Measurements from ENCODE around the gene MAPK12.

Gene MAPK12

DNA sequence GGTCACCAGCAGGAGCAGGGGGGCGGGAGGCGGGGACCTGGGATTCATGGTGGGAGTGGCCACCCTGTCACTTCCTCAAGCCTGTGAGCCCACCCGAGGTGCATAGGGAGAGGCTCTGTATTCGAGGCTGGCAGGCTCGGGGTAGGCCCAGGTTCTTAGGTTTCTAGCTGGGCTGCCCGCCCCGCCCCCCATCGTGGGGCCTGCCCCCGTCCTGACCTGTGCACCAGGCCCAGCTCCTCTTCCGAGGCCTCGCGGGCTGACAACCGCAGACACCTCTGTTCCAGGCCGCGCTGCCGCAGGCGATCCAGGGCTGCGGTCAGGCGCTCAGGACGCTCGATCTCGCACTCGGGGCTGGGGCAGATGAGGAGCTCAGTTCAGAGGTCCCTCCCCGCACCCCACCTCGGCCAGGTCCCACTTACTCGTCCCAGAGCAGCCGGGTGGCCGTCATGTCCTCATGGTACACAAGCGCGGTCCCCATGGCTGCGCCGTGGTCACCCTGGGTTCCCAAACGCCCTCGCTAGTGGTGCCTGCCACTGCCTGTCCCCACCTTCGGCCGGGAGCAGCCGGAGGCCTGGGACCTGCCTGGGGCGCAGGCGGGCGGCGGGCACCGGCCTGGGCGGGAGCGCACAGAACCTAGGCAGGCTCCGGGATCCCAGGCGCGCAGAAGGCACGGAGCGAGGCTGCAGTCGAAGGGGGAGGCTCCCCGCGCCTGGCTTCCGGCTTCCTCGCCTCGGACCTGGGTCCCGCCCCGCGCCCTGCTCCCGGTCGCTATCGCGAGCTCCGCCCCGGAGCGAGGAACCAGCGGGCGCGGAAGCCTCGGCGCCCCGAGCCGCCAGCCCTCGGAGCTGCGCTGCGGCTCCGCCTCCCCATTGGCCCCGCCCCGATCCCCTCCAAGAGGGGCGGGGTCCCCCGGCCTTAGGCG is 10.7 kb downstream of the MAPK12 start, which contains the start of gene HDAC10:
Gene HDAC10, minus strand, starts transcription at position 711 of the 922 bp plus-strand sequence. Its CDS starts 233 bp downstream, at position 478.
- DNase-seq, result peak; percentile 85 to 87

DNA sequence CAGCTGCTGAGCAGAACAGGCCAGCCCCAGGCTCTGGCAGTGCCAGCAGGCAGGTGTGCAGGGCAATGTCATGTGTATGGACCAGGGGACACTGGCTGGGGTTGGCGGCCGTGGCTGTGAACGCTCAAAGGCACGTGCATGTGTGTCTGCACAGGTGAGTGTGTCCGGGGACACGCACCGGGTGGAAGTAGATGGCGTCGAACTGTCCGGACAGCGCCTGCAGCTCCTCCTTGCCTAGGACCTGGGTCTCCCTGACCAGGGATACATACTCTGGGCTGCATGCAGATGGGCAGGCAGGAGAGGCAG is 11.3 kb downstream of the MAPK12 start:
- DNase-seq, result no peak

DNA sequence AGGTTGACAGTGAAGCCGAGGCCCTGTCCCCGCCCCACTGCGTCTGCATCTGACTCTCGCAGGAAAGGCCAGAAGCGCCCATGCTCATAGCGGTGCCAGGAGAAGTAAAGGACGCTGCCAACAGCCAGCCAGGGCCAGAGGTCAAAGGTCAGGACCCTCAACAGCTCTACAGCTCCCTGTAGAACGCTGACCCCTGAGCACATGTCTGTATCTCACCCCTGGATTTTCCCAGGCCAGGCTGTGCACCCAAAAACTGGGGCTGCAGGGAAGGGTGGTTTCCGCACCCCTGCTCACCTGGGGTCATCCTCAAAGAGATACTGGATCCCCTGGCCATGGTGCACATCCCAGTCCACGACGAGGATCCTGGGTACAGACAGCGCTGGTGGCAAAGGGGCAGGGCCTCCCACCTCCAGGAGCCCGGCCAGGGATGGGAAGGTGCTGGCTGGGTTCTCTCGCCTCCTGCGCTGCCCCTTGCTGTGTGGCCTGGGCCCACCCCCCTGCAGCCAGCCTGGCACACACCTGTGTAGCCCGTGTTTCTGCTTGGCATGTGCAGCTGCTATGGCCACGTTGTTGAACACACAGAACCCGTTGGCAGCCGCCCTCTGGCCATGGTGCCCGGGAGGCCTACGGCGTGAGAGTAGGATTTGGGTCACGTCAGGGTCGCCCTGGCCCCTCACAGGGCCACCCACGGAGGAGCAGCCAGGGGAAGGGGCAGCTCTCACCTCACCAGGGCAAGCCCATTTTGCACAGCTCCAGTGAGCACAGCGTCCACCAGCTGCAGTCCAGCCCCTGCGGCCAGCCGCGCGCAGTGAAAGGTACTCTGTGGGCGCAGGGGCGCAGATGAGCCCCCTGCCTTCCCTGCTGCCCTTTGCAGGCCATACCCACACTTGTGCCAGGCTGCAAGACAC is 11.9 kb downstream of the MAPK12 start:
- no peak for DNase-seq

DNA sequence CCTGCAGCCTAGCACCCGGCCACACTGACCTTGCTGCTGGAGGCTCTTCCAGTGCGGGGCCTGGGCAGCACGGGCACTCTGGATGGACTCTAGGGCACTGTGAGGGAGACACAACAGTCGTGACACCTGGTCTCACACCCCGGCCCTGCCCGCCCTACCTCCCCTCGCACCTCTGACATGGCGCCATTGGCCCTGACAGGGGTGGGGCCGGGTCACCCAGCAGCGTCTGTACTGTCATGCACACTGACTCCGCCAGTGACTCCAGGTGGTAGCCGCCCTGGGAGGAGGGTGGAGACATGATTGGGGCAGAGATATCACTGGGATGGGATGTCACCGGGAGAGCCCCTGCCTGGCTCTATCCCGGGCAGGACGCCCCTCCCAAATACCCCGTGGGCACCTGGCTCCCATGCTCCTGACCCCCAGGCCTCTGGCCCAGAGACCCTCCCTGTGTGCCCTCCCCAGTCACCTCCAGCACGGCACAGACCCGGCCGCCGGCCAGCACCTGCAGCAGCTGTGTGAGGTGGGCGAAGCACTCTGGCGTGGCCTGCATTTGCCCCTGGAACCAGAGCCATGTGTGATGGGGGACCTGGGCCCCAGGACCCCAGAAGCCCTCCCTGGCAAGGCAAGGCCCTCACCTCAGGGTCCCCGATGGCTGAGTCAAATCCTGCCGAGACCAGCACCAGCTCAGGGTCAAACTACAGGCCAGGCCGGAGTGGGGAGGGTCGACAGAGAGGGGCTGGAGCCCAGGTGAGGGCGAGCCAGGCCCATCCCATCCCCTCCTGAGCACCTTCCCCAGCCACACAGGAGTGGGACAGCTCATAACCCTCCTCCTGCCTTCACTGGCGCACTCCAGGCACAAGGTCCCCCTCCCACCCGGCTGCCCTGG is 13.0 kb downstream of the MAPK12 start:
- no peak for DNase-seq

DNA sequence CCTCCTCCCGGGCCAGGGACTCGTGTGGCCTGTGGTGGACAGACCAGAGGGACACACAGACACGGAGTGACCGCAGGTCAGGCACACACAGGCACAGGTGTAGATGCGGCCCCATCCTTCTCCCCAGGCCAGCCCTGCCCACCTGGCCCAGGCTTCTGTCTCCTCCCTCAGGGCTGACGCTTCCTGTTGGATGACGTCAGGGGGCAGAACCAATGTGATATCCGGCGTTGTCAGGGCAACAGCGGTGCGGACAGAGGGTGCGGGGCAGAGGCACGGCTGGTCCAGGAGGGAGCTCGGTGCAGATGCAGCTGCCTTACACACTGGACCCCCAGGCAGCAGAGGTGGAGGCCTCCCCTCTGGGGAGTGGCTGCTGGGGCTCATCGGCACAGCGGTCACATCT is 13.7 kb downstream of the MAPK12 start:
- DNase-seq, result peak; percentile 45 to 62

DNA sequence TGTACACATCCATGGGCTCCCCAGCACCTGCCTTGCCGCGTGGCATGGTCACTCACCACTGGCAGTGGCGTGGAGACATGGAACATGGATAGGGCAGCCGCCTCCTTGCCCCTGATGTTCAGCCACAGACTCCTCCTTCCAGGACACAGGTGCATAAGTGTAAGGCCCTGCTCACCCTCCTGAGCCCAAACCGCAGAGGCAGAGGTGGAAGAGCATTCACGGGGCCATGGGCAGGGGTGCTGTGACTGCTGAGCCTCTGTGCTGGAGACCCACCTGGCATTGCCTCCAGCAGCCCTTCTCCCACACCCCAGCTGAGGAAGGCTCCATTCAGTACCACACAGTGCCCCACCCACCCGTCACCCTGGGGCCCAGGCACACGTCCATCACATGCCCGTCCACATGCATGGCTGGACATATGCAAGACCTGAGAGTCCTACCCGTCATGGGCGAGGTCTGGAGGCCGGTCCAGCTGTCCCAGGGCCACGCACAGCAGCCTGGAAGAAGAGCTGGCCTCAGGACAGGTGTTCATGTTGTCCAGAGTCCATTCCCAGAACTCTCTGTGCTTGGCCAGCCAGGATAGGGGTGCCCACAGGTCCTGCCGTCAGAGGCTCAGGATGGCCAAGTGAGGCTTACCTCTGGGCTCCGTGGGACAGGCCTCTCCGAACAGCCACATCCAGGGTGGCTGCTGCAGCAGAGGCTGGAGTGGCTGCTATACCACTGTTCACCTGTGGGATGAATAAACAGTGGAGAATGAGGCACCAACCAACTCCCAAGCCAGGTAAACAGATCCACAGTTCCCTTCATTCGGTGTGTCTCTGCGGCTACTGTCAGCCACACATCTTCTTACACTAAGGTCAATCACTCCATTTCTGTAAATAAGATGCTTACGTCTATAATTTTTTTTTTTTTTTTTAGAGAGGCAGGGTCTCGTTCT is 15.0 kb downstream of the MAPK12 start:
- no peak for DNase-seq

DNA sequence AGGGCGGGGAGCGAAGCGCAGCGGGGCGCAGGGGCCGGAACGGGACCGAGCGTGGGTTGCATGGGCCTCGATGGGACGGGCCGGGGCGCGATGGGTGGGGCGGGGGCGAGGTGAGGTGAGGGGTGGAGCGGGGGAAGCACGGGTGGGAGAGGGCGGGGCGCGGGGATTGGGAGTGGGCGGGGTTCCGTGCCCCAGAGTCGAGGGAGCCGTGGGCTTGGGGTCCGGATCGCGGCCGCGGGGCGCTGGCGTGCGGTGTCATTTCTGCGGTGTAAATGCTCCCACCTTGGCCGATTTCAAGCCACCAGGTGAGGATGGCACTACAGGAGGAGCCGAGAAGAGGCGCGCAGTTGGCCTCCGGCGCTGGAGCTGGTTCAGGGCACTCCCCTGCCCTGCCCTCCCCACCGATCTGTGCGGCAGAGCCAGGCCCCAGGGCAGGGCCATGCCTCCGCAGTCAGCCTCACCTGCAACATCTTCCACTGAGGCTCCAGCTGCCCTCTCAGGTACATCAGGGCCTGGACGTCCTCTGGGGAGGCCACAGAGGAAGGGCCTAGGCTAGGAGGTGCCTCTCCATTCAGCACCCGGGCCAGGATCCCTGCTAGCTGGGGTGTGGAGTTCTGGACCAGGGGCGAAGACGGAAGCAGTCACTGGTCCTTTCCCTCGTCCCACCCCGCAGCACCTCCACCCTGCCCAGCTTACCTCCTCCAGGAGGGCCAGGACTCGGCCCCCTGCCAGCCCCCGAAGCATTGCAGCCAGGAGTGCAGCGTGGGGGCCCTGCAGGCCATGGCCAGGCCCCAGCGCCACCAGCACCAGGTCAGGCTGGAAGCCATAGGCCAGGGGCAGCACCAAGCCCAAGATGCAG is 16.0 kb downstream of the MAPK12 start:
- DNase-seq, result no peak

DNA sequence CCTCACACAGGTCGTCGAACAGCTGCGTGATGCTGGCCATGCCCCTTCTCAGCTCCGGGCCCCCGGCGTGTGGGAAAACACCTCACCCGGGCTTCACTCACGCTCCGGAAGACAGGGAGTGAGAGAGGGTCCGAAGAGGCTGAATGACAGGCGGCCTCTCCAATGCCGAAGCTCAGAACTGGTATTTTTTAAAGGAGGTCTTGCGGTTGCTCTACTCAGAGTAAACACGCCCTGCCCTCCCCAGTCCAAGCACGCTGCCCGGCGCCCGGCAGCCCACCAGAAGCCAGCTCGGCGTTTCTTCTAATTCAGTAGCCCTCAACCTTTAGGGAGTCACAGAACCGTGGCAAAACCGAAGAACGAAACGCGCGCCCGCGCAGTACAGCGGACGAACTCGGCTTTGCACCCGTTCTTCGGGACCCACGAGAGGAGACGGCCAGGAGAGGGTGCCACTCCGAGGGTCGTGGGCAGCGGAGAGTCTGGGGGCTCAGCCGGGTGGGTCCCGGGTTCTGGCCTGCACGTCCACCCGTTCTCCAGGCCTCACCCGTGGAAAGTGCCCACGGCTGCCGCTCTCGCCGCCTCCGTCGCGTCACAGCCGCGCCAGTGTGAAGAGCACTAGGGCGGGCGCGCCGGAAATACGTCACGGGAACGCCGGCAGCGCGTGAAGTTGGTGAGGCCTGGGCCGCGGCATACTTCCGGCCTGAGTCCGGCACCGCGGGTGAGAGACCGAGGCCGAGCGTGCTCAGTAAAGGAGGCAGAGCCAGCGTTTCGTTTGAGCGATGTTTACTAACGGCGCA is 16.9 kb downstream of the MAPK12 start, which contains the start of gene TUBGCP6:
Gene TUBGCP6, minus strand, starts transcription at position 604 of the 794 bp plus-strand sequence. Its CDS starts 564 bp downstream, at position 40.
- peak; percentile 92 to 93 for DNase-seq

DNA sequence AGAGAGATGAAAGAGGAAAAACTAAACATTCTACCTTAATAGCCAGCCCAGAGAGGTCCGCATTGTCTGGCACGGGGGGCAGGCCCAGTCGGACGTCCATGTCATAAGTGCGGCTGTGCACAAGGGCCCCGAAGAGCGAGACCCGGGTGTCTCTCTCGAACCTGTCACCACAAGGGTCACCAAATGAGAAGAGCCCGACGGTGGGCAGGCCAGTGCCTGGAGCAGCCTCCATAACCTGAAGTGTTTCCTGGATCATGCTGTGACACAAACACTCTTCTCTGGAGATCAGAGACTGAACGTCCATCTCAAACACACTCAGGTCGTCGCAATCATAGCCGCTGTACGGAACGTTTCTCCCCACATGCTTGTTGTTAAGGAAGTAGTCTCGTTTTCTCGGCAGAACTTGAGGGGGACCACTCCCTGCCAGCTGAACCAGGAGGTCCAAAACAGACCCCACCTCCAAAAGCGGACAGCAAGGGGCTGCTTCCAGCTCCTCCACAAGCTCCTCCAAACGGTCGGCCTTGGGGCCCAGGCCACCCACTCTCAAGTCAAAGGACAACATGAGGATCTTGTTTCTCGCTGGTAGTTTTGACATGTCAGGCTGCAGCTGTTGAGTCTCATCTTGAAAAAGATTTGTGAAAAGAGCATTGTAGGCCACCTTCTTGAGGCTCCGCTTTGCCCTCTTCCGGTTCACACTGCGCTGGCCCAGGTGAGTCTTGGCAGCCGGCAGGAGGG is 17.6 kb downstream of the MAPK12 start:
- DNase-seq, result no peak

DNA sequence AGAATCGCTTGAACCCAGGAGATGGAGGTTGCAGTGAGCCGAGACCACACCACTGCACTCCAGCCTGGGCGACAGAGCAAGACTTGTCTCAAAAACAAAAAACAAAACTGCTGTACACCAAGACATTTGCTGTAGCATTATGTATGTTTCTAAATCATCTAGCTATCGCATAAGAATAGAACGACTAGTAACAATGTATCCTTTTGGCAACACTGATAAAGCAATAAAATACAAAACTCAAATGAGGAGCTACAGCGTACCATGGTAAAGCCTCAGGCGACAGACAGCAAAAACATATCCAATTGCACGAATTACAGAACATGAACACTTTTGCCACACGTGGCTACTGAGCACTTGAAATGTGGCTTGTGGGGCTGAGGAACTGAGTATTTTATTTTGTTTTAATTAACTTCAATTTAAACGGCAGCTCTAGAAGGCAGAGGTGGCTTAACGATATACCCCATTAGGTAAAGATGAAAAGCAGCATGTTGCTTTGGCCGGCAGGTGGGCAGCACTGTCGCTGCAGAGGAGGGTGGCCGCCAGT is 19.0 kb downstream of the MAPK12 start:
- DNase-seq, result no peak

DNA sequence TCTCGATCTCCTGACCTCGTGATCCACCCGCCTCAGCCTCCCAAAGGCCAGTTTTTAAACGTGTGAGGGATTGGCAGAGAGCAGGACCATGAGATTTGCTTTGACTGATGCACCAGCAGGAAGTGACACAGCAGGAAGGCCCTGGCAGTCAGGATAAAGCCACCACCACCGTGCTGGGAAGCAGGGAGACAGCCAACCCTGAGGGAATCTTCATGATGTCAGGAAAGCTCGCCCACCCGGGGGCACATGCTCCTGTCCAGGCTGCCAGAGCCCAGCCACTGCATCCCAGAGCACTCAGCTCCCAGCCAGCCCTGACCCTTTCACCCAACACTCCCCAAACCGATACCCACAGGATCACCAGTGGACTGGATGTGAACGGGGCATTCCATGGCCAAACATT is 22.7 kb downstream of the MAPK12 start:
- DNase-seq, result no peak

DNA sequence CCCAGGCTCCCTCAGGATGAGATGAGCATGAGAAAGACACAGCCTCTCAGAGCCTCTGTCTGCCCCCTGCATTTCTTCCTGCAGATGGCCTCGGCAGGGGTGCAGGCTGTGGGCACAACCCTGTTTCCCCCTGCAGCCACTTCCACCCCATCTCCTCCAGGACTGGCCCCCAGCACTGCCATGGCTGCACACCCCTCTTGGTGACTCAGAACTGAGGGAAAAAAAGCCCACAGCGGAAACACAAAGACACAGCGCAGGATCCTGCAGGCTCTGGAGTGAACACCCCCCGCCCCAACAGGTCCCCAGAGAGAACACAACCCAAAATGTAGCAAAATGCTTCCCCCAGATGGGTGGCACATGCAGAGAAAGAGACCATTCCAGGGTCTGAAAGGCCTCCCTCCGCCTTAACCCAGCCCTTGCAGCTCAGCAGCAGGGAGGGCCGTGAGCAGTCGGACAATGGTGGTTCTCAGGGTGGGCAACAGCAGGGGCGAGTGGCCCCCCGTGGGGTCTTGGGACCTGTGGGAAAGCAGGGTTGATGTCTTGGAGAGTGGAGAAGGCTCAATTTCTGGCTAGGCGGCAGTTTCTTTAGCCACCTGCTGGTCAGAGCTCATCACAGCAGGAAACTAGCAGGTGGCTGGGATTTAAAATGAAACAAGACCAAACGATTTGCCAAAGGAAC is 24.6 kb downstream of the MAPK12 start:
- no peak for DNase-seq

DNA sequence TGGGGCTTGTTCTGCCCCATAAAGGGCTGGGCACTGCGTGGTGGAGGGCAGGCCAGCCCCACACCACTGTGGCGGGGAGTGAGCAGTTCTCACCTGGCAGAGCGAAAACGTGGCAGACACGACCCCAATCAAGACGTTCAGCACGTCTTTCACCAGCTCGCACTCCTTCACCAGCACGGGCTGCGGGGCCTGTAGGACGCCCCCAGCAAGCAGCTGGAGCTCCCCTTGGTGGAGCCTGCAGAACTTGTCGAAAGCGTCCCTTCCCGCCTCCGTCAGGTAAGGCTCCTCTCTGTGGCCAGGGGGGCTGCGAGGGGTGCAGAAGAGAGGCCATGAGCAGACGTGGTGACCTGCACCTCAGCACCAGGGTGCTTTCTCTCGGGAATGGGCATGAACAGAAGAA is 28.3 kb downstream of the MAPK12 start:
- no peak for DNase-seq

DNA sequence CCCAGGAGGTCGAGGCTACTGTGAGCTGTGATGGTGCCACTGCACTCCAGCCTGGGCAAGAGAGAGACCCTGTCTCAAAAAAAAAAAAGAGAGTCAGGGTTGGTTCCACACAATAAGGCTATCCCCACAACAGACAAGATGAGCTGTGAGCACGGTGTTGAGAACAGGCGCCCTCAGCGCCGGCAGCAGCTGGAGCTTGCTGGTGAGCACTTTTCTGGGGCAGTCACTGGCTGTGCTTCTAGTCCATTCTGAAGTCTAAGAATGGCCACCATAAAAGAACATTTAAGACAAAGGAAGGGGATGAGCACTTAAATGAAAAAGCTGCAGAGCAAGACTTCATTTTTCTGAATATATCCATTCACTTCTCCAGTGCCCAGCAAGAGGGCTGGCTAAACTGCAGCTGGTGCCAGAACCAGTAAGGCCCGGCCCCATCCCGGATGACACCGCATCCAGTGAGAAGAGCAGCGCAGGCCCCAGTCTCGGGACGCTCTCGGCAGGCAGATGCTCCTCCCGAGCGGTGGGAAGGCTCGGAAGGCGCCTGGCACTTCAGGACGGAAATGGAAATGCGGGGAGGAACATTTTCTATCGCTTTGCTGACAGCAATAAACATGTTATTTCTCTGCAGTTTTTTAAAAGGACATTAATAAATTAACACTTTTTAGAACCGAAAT is 28.9 kb downstream of the MAPK12 start:
- DNase-seq, result no peak

DNA sequence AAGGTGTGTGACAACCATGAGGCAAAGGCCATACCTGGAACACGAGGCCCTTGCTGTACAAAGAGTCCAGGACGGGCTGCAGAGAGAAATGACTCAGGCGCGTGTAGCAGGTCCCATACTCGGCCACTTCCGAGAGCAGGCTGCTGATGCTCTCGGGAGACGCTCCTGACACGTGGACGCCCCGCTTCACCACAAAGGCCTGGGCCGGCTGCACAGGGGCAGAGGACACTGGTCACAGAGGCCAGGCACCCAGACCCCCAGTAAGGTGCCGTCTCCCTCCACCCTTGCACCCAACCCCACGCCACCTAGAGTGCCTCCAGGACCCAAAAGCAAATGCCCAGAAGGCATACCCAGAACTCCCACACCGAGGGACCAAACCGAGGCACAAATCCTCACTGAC is 32.1 kb downstream of the MAPK12 start:
- no peak for DNase-seq

DNA sequence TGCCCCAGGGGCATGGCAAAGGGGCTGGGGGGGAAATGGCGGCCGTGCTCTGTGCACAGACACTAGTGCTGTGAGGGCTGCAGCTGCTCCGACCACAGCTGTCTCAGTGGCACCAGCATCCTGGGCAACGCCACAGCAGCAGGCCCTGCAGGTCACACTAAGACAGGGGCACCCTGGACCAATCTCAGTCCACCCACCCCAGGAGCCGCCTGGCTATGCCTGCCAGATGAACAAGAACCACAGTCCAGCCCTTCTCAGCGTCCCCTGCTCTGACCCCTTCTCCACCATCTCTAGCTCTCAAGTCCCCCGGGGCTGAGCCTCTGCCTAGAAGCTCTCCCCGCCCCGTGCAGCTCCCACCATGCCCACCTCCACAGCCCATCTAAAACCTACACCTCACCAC is 33.1 kb downstream of the MAPK12 start:
- no peak for DNase-seq

DNA sequence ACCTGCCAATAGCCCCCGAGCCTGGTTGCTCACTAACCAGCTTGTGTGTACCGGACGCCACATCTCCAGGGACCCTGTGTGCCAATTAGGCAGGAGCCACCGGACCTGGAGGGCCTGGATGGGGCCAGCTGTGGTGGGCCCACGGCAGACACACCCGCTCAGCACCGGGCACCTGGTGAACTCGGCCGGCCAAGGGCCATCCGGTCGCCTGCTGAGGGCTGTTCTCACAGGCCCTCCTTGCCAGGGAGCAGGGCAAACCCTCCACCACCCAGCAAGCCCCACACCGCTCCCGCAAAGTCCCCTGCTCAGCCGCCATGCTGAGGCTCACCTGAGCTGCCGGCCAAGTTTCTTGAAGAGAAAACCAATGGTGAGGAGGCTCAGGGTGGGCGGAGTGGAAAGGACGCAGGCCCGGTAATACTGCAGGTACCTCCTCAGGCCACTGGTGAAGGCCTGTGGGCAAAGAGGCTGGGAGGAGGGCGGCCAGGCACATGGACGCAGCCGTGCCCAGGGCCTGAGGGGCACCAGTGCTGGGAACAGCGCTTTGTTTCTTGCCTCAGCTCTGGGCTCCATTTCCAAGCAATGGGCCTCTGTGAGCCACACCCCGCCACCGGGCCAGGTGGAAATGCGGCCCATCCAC is 33.8 kb downstream of the MAPK12 start:
- DNase-seq, result no peak
